Liver (tissue), 3 donors: ENCODE measurements around the gene GLRA3.

Experiments
- GABPA ChIP-seq, 2 donors: IDR thresholded peaks in 1 of 2; conservative IDR thresholded peaks in 1 of 2; 2 replicates each; pipeline ENCODE4 v1.6.1; 2016; ENCODE audit warnings: antibody characterized with exemption in 2 of 2, mild to moderate bottlenecking in 1 of 2, moderate library complexity in 1 of 2
- TAF1 ChIP-seq: conservative IDR thresholded peaks from 2 replicates; pipeline ENCODE4 v1.6.1; 2016; ENCODE audit warnings: antibody characterized with exemption, mild to moderate bottlenecking
- TF ChIP-seq, protein P1 (sequence below): fragments of 150-350 bp; IDR thresholded peaks from 2 replicates; pipeline ENCODE4 v1.5.1; 2017; ENCODE audit warnings: improper control_type of control experiment, low read depth, low read length; ENCODE audit not compliant: missing input control
- TF ChIP-seq, protein P2 (sequence below): IDR thresholded peaks from 2 replicates; pipeline ENCODE4 v1.6.1; 2016; ENCODE audit warnings: antibody characterized with exemption
- TF ChIP-seq, protein P3 (sequence below): IDR thresholded peaks from 2 replicates; pipeline ENCODE4 v1.6.1; 2016; ENCODE audit warnings: antibody characterized with exemption, mild to moderate bottlenecking
- TF ChIP-seq, protein P4 (sequence below): IDR thresholded peaks from 2 replicates; pipeline ENCODE4 v1.6.1; 2016; ENCODE audit warnings: antibody characterized with exemption
- donor health status: healthy.
- donor health status: healthy.

DNA sequence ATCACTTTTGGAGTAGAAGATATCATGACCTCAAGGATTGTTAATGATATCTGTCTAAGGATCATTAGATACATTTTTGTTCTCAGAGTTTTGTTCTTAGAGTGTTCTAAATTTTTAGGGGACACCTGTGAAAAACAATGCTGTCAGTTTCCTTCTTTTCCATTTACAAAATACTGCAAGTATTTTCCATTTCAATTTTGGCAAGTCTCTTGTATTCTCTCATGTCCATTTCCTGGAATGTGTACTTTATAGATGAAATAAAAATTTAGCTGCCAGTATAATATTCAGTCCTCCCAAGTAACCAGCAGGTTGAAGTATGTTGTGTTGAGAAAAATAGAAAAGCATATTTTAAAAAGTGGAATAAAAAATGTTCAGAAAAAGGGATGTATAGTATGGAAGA lies 188.9 kb downstream of the GLRA3 start:
- TF ChIP-seq, protein P1, sequence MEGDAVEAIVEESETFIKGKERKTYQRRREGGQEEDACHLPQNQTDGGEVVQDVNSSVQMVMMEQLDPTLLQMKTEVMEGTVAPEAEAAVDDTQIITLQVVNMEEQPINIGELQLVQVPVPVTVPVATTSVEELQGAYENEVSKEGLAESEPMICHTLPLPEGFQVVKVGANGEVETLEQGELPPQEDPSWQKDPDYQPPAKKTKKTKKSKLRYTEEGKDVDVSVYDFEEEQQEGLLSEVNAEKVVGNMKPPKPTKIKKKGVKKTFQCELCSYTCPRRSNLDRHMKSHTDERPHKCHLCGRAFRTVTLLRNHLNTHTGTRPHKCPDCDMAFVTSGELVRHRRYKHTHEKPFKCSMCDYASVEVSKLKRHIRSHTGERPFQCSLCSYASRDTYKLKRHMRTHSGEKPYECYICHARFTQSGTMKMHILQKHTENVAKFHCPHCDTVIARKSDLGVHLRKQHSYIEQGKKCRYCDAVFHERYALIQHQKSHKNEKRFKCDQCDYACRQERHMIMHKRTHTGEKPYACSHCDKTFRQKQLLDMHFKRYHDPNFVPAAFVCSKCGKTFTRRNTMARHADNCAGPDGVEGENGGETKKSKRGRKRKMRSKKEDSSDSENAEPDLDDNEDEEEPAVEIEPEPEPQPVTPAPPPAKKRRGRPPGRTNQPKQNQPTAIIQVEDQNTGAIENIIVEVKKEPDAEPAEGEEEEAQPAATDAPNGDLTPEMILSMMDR, result no peak
- TF ChIP-seq, protein P2, sequence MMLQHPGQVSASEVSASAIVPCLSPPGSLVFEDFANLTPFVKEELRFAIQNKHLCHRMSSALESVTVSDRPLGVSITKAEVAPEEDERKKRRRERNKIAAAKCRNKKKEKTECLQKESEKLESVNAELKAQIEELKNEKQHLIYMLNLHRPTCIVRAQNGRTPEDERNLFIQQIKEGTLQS, result no peak
- TF ChIP-seq, protein P3, sequence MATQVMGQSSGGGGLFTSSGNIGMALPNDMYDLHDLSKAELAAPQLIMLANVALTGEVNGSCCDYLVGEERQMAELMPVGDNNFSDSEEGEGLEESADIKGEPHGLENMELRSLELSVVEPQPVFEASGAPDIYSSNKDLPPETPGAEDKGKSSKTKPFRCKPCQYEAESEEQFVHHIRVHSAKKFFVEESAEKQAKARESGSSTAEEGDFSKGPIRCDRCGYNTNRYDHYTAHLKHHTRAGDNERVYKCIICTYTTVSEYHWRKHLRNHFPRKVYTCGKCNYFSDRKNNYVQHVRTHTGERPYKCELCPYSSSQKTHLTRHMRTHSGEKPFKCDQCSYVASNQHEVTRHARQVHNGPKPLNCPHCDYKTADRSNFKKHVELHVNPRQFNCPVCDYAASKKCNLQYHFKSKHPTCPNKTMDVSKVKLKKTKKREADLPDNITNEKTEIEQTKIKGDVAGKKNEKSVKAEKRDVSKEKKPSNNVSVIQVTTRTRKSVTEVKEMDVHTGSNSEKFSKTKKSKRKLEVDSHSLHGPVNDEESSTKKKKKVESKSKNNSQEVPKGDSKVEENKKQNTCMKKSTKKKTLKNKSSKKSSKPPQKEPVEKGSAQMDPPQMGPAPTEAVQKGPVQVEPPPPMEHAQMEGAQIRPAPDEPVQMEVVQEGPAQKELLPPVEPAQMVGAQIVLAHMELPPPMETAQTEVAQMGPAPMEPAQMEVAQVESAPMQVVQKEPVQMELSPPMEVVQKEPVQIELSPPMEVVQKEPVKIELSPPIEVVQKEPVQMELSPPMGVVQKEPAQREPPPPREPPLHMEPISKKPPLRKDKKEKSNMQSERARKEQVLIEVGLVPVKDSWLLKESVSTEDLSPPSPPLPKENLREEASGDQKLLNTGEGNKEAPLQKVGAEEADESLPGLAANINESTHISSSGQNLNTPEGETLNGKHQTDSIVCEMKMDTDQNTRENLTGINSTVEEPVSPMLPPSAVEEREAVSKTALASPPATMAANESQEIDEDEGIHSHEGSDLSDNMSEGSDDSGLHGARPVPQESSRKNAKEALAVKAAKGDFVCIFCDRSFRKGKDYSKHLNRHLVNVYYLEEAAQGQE, result no peak
- TF ChIP-seq, protein P4, sequence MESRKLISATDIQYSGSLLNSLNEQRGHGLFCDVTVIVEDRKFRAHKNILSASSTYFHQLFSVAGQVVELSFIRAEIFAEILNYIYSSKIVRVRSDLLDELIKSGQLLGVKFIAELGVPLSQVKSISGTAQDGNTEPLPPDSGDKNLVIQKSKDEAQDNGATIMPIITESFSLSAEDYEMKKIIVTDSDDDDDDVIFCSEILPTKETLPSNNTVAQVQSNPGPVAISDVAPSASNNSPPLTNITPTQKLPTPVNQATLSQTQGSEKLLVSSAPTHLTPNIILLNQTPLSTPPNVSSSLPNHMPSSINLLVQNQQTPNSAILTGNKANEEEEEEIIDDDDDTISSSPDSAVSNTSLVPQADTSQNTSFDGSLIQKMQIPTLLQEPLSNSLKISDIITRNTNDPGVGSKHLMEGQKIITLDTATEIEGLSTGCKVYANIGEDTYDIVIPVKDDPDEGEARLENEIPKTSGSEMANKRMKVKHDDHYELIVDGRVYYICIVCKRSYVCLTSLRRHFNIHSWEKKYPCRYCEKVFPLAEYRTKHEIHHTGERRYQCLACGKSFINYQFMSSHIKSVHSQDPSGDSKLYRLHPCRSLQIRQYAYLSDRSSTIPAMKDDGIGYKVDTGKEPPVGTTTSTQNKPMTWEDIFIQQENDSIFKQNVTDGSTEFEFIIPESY, result no peak
- TF ChIP-seq TAF1 (no peak), GABPA (IDR thresholded peaks at IDR 0.05 in 1 of 2, conservative IDR thresholded peaks at IDR 0.05 in 1 of 2) (no peak)
